Measurements from ENCODE around the gene GPATCH2L. TPM values are rescaled to one million over a fixed set of nuclear protein-coding genes. Genes with fewer than 3 reads are reported as not detected.

Gene GPATCH2L
- total and polyA plus RNA-seq, 2 donors = 8.8 to 24.4 TPM

GRCh38 chr14:76152333-76152681 is 585 bp downstream of the GPATCH2L start:
- under 1% methylated on average over 16 of the region's 17 CpGs for WGBS
- Histone ChIP-seq H3K27ac (ENCODE audit: low read depth in 1 of 2, low read length in 1 of 2) (peak overlapping the region; percentile 87 to 91), H3K9me3 (ENCODE audit: control insufficient read depth in 2 of 2, insufficient read depth in 1 of 2, low read length in 1 of 2) (peaks cover 1 to 8% of the 10 kb centered on the region in 2 donors), H3K36me3 (ENCODE audit: control insufficient read depth in 2 of 2, insufficient read depth in 2 of 2, low read length in 1 of 2) (peaks cover 6 to 15% of the 10 kb centered on the region in 2 donors), H3K4me1 (ENCODE audit: control insufficient read depth in 2 of 2, insufficient read depth in 2 of 2, low read length in 2 of 2) (peaks cover 9 to 12% of the 10 kb centered on the region in 2 donors), H3K27me3 (ENCODE audit: control insufficient read depth in 2 of 2, insufficient read depth in 1 of 2, low read length in 1 of 2) (peaks cover 0 to 3% of the 10 kb centered on the region in 2 donors), H3K4me3 (ENCODE audit: low read length in 2 of 2) (peak overlapping the region; percentile 77 to 96)
- peak; percentile 15 to 71 (median 27) for DNase-seq (ENCODE audit: low read depth in 6 of 9, low spot score in 9 of 9)

- Histone ChIP-seq H3K4me3 (ENCODE audit: low read length in 2 of 2) (no peak overlapping the region), H3K27ac (ENCODE audit: low read depth in 1 of 2, low read length in 1 of 2) (no peak overlapping the region), H3K27me3 (ENCODE audit: control insufficient read depth in 2 of 2, insufficient read depth in 1 of 2, low read length in 1 of 2) (peaks cover 0 to 3% of the 10 kb centered on the region in 2 donors), H3K36me3 (ENCODE audit: control insufficient read depth in 2 of 2, insufficient read depth in 2 of 2, low read length in 1 of 2) (peaks cover 9 to 19% of the 10 kb centered on the region in 2 donors), H3K4me1 (ENCODE audit: control insufficient read depth in 2 of 2, insufficient read depth in 2 of 2, low read length in 2 of 2) (peaks cover 9 to 12% of the 10 kb centered on the region in 2 donors), H3K9me3 (ENCODE audit: control insufficient read depth in 2 of 2, insufficient read depth in 1 of 2, low read length in 1 of 2) (peaks cover 1 to 8% of the 10 kb centered on the region in 2 donors)
- no peak for DNase-seq (ENCODE audit: low read depth in 6 of 9, low spot score in 9 of 9)
- WGBS = 72% methylated on average over 1 of the region's 1 CpG
Measured at GRCh38 chr14:76153919-76154318, 2.2 kb downstream of the GPATCH2L start.

- peaks cover 16 to 26% of the 10 kb centered on the region in 2 donors for H3K36me3 ChIP-seq (ENCODE audit: control insufficient read depth in 2 of 2, insufficient read depth in 2 of 2, low read length in 1 of 2)
- DNase-seq (ENCODE audit: low read depth in 6 of 9, low spot score in 9 of 9) = no peak
- H3K4me3 ChIP-seq (ENCODE audit: low read length in 2 of 2) = no peak overlapping the region
- peaks cover 0 to 3% of the 10 kb centered on the region in 2 donors for H3K27me3 ChIP-seq (ENCODE audit: control insufficient read depth in 2 of 2, insufficient read depth in 1 of 2, low read length in 1 of 2)
- peaks cover 1 to 8% of the 10 kb centered on the region in 2 donors for H3K9me3 ChIP-seq (ENCODE audit: control insufficient read depth in 2 of 2, insufficient read depth in 1 of 2, low read length in 1 of 2)
- H3K4me1 ChIP-seq (ENCODE audit: control insufficient read depth in 2 of 2, insufficient read depth in 2 of 2, low read length in 2 of 2) = peaks cover 9 to 12% of the 10 kb centered on the region in 2 donors
- no peak overlapping the region for H3K27ac ChIP-seq (ENCODE audit: low read depth in 1 of 2, low read length in 1 of 2)
- WGBS = 97% methylated on average over 11 of the region's 11 CpGs
Measured at GRCh38 chr14:76154539-76155126, 2.9 kb downstream of the GPATCH2L start.

- H3K36me3 ChIP-seq (ENCODE audit: control insufficient read depth in 2 of 2, insufficient read depth in 2 of 2, low read length in 1 of 2) = peaks cover 26% of the 10 kb centered on the region in 2 donors
- no peaks in the 10 kb centered on the region for H3K9me3 ChIP-seq (ENCODE audit: control insufficient read depth in 2 of 2, insufficient read depth in 1 of 2, low read length in 1 of 2)
- no peak overlapping the region for H3K27ac ChIP-seq (ENCODE audit: low read depth in 1 of 2, low read length in 1 of 2)
- no peaks in the 10 kb centered on the region for H3K4me1 ChIP-seq (ENCODE audit: control insufficient read depth in 2 of 2, insufficient read depth in 2 of 2, low read length in 2 of 2)
- DNase-seq (ENCODE audit: low read depth in 6 of 9, low spot score in 9 of 9) = no peak
- 85% methylated on average over 8 of the region's 8 CpGs for WGBS
- no peaks in the 10 kb centered on the region for H3K27me3 ChIP-seq (ENCODE audit: control insufficient read depth in 2 of 2, insufficient read depth in 1 of 2, low read length in 1 of 2)
- H3K4me3 ChIP-seq (ENCODE audit: low read length in 2 of 2) = no peak overlapping the region
Measured at GRCh38 chr14:76163668-76164363, 12.1 kb downstream of the GPATCH2L start.

- no peaks in the 10 kb centered on the region for H3K9me3 ChIP-seq (ENCODE audit: control insufficient read depth in 2 of 2, insufficient read depth in 1 of 2, low read length in 1 of 2)
- 96% methylated on average over 3 of the region's 3 CpGs for WGBS
- no peaks in the 10 kb centered on the region for H3K4me1 ChIP-seq (ENCODE audit: control insufficient read depth in 2 of 2, insufficient read depth in 2 of 2, low read length in 2 of 2)
- H3K36me3 ChIP-seq (ENCODE audit: control insufficient read depth in 2 of 2, insufficient read depth in 2 of 2, low read length in 1 of 2) = peaks cover 24 to 33% of the 10 kb centered on the region in 2 donors
- no peak for DNase-seq (ENCODE audit: low read depth in 6 of 9, low spot score in 9 of 9)
- H3K4me3 ChIP-seq (ENCODE audit: low read length in 2 of 2) = no peak overlapping the region
- no peaks in the 10 kb centered on the region for H3K27me3 ChIP-seq (ENCODE audit: control insufficient read depth in 2 of 2, insufficient read depth in 1 of 2, low read length in 1 of 2)
- no peak overlapping the region for H3K27ac ChIP-seq (ENCODE audit: low read depth in 1 of 2, low read length in 1 of 2)
Measured at GRCh38 chr14:76168531-76168930, 16.8 kb downstream of the GPATCH2L start.

GRCh38 chr14:76169776-76170175 is 18.1 kb downstream of the GPATCH2L start:
- WGBS = 94% methylated on average over 3 of the region's 3 CpGs
- no peak overlapping the region for H3K4me3 ChIP-seq (ENCODE audit: low read length in 2 of 2)
- no peaks in the 10 kb centered on the region for H3K4me1 ChIP-seq (ENCODE audit: control insufficient read depth in 2 of 2, insufficient read depth in 2 of 2, low read length in 2 of 2)
- no peaks in the 10 kb centered on the region for H3K27me3 ChIP-seq (ENCODE audit: control insufficient read depth in 2 of 2, insufficient read depth in 1 of 2, low read length in 1 of 2)
- no peak for DNase-seq (ENCODE audit: low read depth in 6 of 9, low spot score in 9 of 9)
- H3K27ac ChIP-seq (ENCODE audit: low read depth in 1 of 2, low read length in 1 of 2) = no peak overlapping the region
- H3K36me3 ChIP-seq (ENCODE audit: control insufficient read depth in 2 of 2, insufficient read depth in 2 of 2, low read length in 1 of 2) = peaks cover 23 to 43% of the 10 kb centered on the region in 2 donors
- H3K9me3 ChIP-seq (ENCODE audit: control insufficient read depth in 2 of 2, insufficient read depth in 1 of 2, low read length in 1 of 2) = no peaks in the 10 kb centered on the region

GRCh38 chr14:76174982-76175381 is 23.3 kb downstream of the GPATCH2L start:
- Histone ChIP-seq H3K36me3 (ENCODE audit: control insufficient read depth in 2 of 2, insufficient read depth in 2 of 2, low read length in 1 of 2) (peaks cover 39 to 44% of the 10 kb centered on the region in 2 donors), H3K4me1 (ENCODE audit: control insufficient read depth in 2 of 2, insufficient read depth in 2 of 2, low read length in 2 of 2) (no peaks in the 10 kb centered on the region), H3K27ac (ENCODE audit: low read depth in 1 of 2, low read length in 1 of 2) (no peak overlapping the region), H3K27me3 (ENCODE audit: control insufficient read depth in 2 of 2, insufficient read depth in 1 of 2, low read length in 1 of 2) (no peaks in the 10 kb centered on the region), H3K9me3 (ENCODE audit: control insufficient read depth in 2 of 2, insufficient read depth in 1 of 2, low read length in 1 of 2) (no peaks in the 10 kb centered on the region), H3K4me3 (ENCODE audit: low read length in 2 of 2) (no peak overlapping the region)
- no peak for DNase-seq (ENCODE audit: low read depth in 6 of 9, low spot score in 9 of 9)
- WGBS = 97% methylated on average over 2 of the region's 2 CpGs

GRCh38 chr14:76175942-76176341 is 24.2 kb downstream of the GPATCH2L start:
- no peaks in the 10 kb centered on the region for H3K9me3 ChIP-seq (ENCODE audit: control insufficient read depth in 2 of 2, insufficient read depth in 1 of 2, low read length in 1 of 2)
- no peaks in the 10 kb centered on the region for H3K4me1 ChIP-seq (ENCODE audit: control insufficient read depth in 2 of 2, insufficient read depth in 2 of 2, low read length in 2 of 2)
- 97% methylated on average over 3 of the region's 3 CpGs for WGBS
- DNase-seq (ENCODE audit: low read depth in 6 of 9, low spot score in 9 of 9) = no peak
- peaks cover 43 to 48% of the 10 kb centered on the region in 2 donors for H3K36me3 ChIP-seq (ENCODE audit: control insufficient read depth in 2 of 2, insufficient read depth in 2 of 2, low read length in 1 of 2)
- no peak overlapping the region for H3K27ac ChIP-seq (ENCODE audit: low read depth in 1 of 2, low read length in 1 of 2)
- H3K27me3 ChIP-seq (ENCODE audit: control insufficient read depth in 2 of 2, insufficient read depth in 1 of 2, low read length in 1 of 2) = no peaks in the 10 kb centered on the region
- H3K4me3 ChIP-seq (ENCODE audit: low read length in 2 of 2) = no peak overlapping the region

GRCh38 chr14:76181546-76181945 is 29.8 kb downstream of the GPATCH2L start:
- Histone ChIP-seq H3K27me3 (ENCODE audit: control insufficient read depth in 2 of 2, insufficient read depth in 1 of 2, low read length in 1 of 2) (no peaks in the 10 kb centered on the region), H3K9me3 (ENCODE audit: control insufficient read depth in 2 of 2, insufficient read depth in 1 of 2, low read length in 1 of 2) (no peaks in the 10 kb centered on the region), H3K4me3 (ENCODE audit: low read length in 2 of 2) (no peak overlapping the region), H3K4me1 (ENCODE audit: control insufficient read depth in 2 of 2, insufficient read depth in 2 of 2, low read length in 2 of 2) (no peaks in the 10 kb centered on the region), H3K36me3 (ENCODE audit: control insufficient read depth in 2 of 2, insufficient read depth in 2 of 2, low read length in 1 of 2) (peaks cover 44% of the 10 kb centered on the region in 2 donors), H3K27ac (ENCODE audit: low read depth in 1 of 2, low read length in 1 of 2) (no peak overlapping the region)
- WGBS = 92% methylated on average over 1 of the region's 1 CpG
- DNase-seq (ENCODE audit: low read depth in 6 of 9, low spot score in 9 of 9) = no peak

Measured in thymus (tissue), 11 donors.